ENCODE measurements around the gene ZNF507.

DNA sequence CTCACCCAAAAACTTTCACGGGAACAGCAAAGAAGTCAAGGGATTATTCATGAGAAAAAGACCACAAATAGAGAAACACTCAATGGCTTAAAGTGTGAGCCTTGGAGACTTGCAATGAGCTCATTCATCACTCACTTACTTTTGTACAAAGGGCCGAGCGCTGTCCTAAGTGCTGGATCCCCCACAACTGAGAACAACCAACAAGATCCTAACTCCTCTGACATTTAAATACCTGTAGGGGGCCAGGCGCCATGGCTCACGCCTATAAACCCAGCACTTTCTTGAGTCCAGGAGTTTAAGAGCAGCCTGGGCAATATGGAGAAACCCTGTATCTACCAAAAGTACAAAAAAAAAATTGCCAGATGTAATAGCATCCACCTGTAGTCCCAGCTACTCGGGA is 29.4 kb upstream of the ZNF507 start:
- TF ChIP-seq BHLHE40 (IDR thresholded peaks at IDR 0.05; ENCODE audit: borderline replicate concordance) (no peak), FOXM1 (IDR thresholded peaks at IDR 0.05; ENCODE audit: borderline replicate concordance) (no peak), TARDBP (IDR thresholded peaks at IDR 0.05) (no peak)

Measured in HEK293T (cell line).